KG1 (cell line): ENCODE measurements around the gene ALPP.
"Not testable (repeated sequence)": the region's sequence is repeated elsewhere in the genome, so short reads cannot be mapped to it uniquely, and the experiment has no call there.

Source experiments
- DNase-seq: peaks from one replicate; lab custom pipeline; 2025; lab: John Stamatoyannopoulos, UW

The ALPP gene

GRCh38 chr2:232378735-232379151, at the start of gene ALPP:
Gene ALPP, plus strand, starts transcription at chr2:232378751. Its CDS starts 52 bp downstream, at chr2:232378803.
- not testable (repeated sequence) for DNase-seq

- DNase-seq = no peak
These were observed 48.9 kb upstream of the ALPP start for GRCh38 chr2:232329716-232330067.

- DNase-seq = no peak
These were observed 48.2 kb upstream of the ALPP start for GRCh38 chr2:232330068-232330999.

- DNase-seq = not testable (repeated sequence)
These were observed 47.5 kb upstream of the ALPP start for GRCh38 chr2:232331061-232331460.

GRCh38 chr2:232331641-232332040, 46.9 kb upstream of the ALPP start:
- not testable (repeated sequence) for DNase-seq

GRCh38 chr2:232332244-232332939, 46.2 kb upstream of the ALPP start:
- DNase-seq = not testable (repeated sequence)

GRCh38 chr2:232332940-232333259, 45.7 kb upstream of the ALPP start:
- DNase-seq = no peak

GRCh38 chr2:232333361-232334135, 45.0 kb upstream of the ALPP start:
- no peak for DNase-seq

- not testable (repeated sequence) for DNase-seq
These were observed 44.2 kb upstream of the ALPP start for GRCh38 chr2:232334136-232334884.

GRCh38 chr2:232334885-232335205, 43.7 kb upstream of the ALPP start:
- not testable (repeated sequence) for DNase-seq

- DNase-seq = not testable (repeated sequence)
These were observed 43.2 kb upstream of the ALPP start for GRCh38 chr2:232335206-232335858.

GRCh38 chr2:232335859-232336215, 42.7 kb upstream of the ALPP start:
- DNase-seq = no peak

GRCh38 chr2:232336241-232336736, 42.3 kb upstream of the ALPP start:
- no peak for DNase-seq

GRCh38 chr2:232336981-232337720, 41.4 kb upstream of the ALPP start:
- no peak for DNase-seq

GRCh38 chr2:232338094-232338758, 40.3 kb upstream of the ALPP start:
- not testable (repeated sequence) for DNase-seq

- DNase-seq = no peak
These were observed 39.8 kb upstream of the ALPP start for GRCh38 chr2:232338759-232339106.

GRCh38 chr2:232339121-232340081, 39.1 kb upstream of the ALPP start:
- DNase-seq = no peak

- DNase-seq = no peak
These were observed 38.2 kb upstream of the ALPP start for GRCh38 chr2:232340171-232340935.
